Natural killer cell (primary cell): ENCODE results near the gene CLPTM1L. TPM values are rescaled to one million over a fixed set of nuclear protein-coding genes. Genes with fewer than 3 reads are reported as not detected.

Source experiments
- ATAC-seq, 3 donors: fragments of 150-1000 bp in 2 of 3; fragments of 200-7000 bp in 1 of 3; cut with Tn5 transposase; 1 replicate in 1 of 3; 2 replicates in 2 of 3; pipeline ENCODE4 v1.10.0; 2021; ENCODE audit warnings: mild to moderate bottlenecking in 2 of 3, moderate library complexity in 2 of 3
- DNase-seq, 2 donors: peaks; one replicate each; pipeline versions ENCODE4 v3.0.0 to v3.0.0-alpha.2; 2013 to 2021; ENCODE audit warnings: mixed read lengths in 1 of 2
- H3K27ac ChIP-seq: one replicate; pipeline ENCODE4 v1.5.1; 2013; ENCODE audit warnings: mild to moderate bottlenecking, low read length
- H3K27me3 ChIP-seq: one replicate; pipeline ENCODE4 v1.6.1; 2013; ENCODE audit warnings: low read length; ENCODE audit not compliant: control insufficient read depth, insufficient read depth
- H3K36me3 ChIP-seq: one replicate; pipeline ENCODE4 v1.6.1; 2013; ENCODE audit warnings: low read length; ENCODE audit not compliant: control insufficient read depth, insufficient read depth
- H3K4me1 ChIP-seq: one replicate; pipeline ENCODE4 v1.6.1; 2013; ENCODE audit warnings: low read length; ENCODE audit not compliant: control insufficient read depth, insufficient read depth
- H3K4me3 ChIP-seq: one replicate; pipeline ENCODE4 v1.5.1; 2013; ENCODE audit warnings: low read length
- H3K9me3 ChIP-seq: one replicate; pipeline ENCODE4 v1.6.1; 2013; ENCODE audit warnings: low read length; ENCODE audit not compliant: control insufficient read depth, insufficient read depth
- H3K27ac Mint-ChIP-seq, 2 donors: one replicate each; pipeline ENCODE4 v1.8.0; 2022; ENCODE audit warnings: mild to moderate bottlenecking in 2 of 2, mixed read lengths in 2 of 2, moderate library complexity in 1 of 2
- H3K27me3 Mint-ChIP-seq, 2 donors: one replicate each; pipeline ENCODE4 v1.8.0; 2022; ENCODE audit warnings: low read depth in 2 of 2, mixed read lengths in 2 of 2
- H3K36me3 Mint-ChIP-seq: one replicate; pipeline ENCODE4 v1.8.0; 2022; ENCODE audit warnings: mixed read lengths
- H3K4me1 Mint-ChIP-seq, 2 donors: one replicate each; pipeline ENCODE4 v1.8.0; 2022; ENCODE audit warnings: mixed read lengths in 2 of 2
- H3K4me3 Mint-ChIP-seq: one replicate; pipeline ENCODE4 v1.8.0; 2022; ENCODE audit warnings: mild to moderate bottlenecking, moderate library complexity, mixed read lengths
- H3K9me3 Mint-ChIP-seq, 2 donors: one replicate each; pipeline ENCODE4 v1.8.0; 2022; ENCODE audit warnings: mixed read lengths in 2 of 2
- CTCF ChIP-seq: fragments of 200-600 bp; IDR thresholded peaks from one replicate; pipeline ENCODE4 v1.8.0; 2022; ENCODE audit warnings: antibody characterized with exemption
- WGBS: methylation state at CpG from one replicate; pipeline ENCODE4 v1.1.7; 2013; ENCODE audit warnings: missing lambda C conversion rate; ENCODE audit not compliant: insufficient coverage; 5-methylcytosine and 5-hydroxymethylcytosine counted together
- intact Hi-C: fragments of 100-400 bp; cut with micrococcal nuclease; formaldehyde crosslinking; loops from one replicate; pipeline ENCODE4 v1.14.2; 2022
- total RNA-seq, 4 donors: library from RNA; stranded (reverse); fragments of 120-200 nt in 1 of 4; gene quantifications; one replicate each; pipeline versions ENCODE4 v1.2.3 to v1.2.4, GENCODE V29; 2013 to 2022

Gene CLPTM1L
- total RNA-seq, 3 donors from 2014 or later (not counting 1 experiment from before 2014, with no cell fraction given), result 67.1 to 105 (median 97.5) TPM

GRCh38 chr5:1331861-1332405 lies 13.0 kb downstream of the CLPTM1L start:
- ATAC-seq, result no peak

GRCh38 chr5:1330847-1331831 lies 13.8 kb downstream of the CLPTM1L start:
- H3K4me3 ChIP-seq, result no peak overlapping the region
- no peaks in the 10 kb centered on the region for H3K36me3 Mint-ChIP-seq
- H3K27ac Mint-ChIP-seq, result no peak overlapping the region
- no peak overlapping the region for H3K4me3 Mint-ChIP-seq
- no peak for TF ChIP-seq CTCF
- no peaks in the 10 kb centered on the region for H3K4me1 ChIP-seq
- no peaks in the 10 kb centered on the region for H3K27me3 Mint-ChIP-seq
- peaks cover 10 to 32% of the 10 kb centered on the region in 2 donors for H3K4me1 Mint-ChIP-seq
- DNase-seq (no peak), ATAC-seq (peak in 1 of 3 donors; percentile 27)
- WGBS, result 95% methylated on average over 35 of the region's 35 CpGs
- no peaks in the 10 kb centered on the region for H3K9me3 Mint-ChIP-seq
- no peaks in the 10 kb centered on the region for H3K9me3 ChIP-seq
- intact Hi-C loops, result no loop called here
- H3K27ac ChIP-seq, result no peak overlapping the region
- no peaks in the 10 kb centered on the region for H3K27me3 ChIP-seq
- H3K36me3 ChIP-seq, result peaks cover 59% of the 10 kb centered on the region

More at GRCh38 chr5:1331861-1332405, 13.0 kb downstream of the CLPTM1L start:
- no peaks in the 10 kb centered on the region for H3K9me3 Mint-ChIP-seq
- Histone ChIP-seq H3K36me3 (peaks cover 67% of the 10 kb centered on the region), H3K27me3 (no peaks in the 10 kb centered on the region), H3K4me3 (no peak overlapping the region), H3K27ac (no peak overlapping the region), H3K9me3 (no peaks in the 10 kb centered on the region), H3K4me1 (no peaks in the 10 kb centered on the region)
- intact Hi-C loops, result no loop called here
- H3K4me3 Mint-ChIP-seq, result no peak overlapping the region
- WGBS, result 91% methylated on average over 11 of the region's 11 CpGs
- H3K4me1 Mint-ChIP-seq, result peaks cover 14 to 30% of the 10 kb centered on the region in 2 donors
- no peak overlapping the region for H3K27ac Mint-ChIP-seq
- TF ChIP-seq CTCF, result no peak
- no peaks in the 10 kb centered on the region for H3K27me3 Mint-ChIP-seq
- H3K36me3 Mint-ChIP-seq, result no peaks in the 10 kb centered on the region
- no peak for DNase-seq

- Mint-ChIP-seq H3K9me3 (no peaks in the 10 kb centered on the region), H3K27me3 (no peaks in the 10 kb centered on the region), H3K4me1 (peaks cover 6 to 33% of the 10 kb centered on the region in 2 donors), H3K36me3 (no peaks in the 10 kb centered on the region), H3K27ac (no peak overlapping the region), H3K4me3 (no peak overlapping the region)
- intact Hi-C loops, result no loop called here
- Histone ChIP-seq H3K36me3 (peaks cover 54% of the 10 kb centered on the region), H3K9me3 (no peaks in the 10 kb centered on the region), H3K4me3 (no peak overlapping the region), H3K4me1 (no peaks in the 10 kb centered on the region), H3K27ac (no peak overlapping the region), H3K27me3 (no peaks in the 10 kb centered on the region)
- 94% methylated on average over 23 of the region's 23 CpGs for WGBS
- ATAC-seq (no peak), DNase-seq (no peak)
- no peak for TF ChIP-seq CTCF
Observed at GRCh38 chr5:1330146-1330846, 14.6 kb downstream of the CLPTM1L start.
